DMS79 (cell line): ENCODE data around the gene SFMBT2.
"Not testable (repeated sequence)": the region's sequence is repeated elsewhere in the genome, so short reads cannot be mapped to it uniquely, and the experiment has no call there.

Source experiments
- DNase-seq: peaks from one replicate; lab custom pipeline; 2025; lab: John Stamatoyannopoulos, UW

Gene SFMBT2

DNA sequence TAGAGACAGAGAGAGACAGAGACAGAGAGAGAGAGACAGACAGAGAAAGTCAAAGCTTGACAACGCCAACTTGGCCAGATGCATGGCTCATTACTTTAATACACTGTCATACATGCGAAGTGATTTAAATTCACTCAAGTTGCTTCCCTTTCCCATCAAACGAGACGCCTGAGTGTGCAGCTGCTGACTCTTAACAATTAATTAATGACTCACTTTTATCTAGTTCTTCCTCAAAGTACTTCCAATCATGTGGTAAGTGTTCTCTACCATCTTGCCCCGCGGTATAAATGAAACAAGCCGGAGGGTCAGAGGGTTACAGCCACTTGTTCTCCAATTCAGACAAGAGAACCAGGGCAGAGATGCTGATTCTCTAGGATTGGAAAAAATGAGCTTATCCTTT lies 90.8 kb downstream of the SFMBT2 start:
- no peak for DNase-seq

DNA sequence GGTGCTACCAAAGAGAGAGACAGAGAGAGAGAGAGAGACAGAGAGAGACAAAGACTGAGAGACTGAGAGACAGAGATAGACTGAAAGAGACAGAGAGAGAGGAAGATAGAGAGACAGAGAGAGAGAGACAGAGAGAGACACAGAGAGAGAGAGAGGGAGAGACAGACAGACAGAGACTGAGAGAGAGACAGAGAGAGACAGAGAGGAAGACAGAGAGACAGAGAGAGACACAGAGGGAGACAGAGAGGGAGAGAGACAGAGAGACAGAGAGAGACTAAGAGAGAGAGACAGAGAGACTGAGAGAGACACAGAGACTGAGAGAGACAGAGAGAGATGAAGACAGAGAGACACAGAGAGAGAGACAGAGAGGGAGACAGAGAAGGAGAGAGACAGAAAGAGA lies 91.2 kb downstream of the SFMBT2 start:
- DNase-seq, result no peak

DNA sequence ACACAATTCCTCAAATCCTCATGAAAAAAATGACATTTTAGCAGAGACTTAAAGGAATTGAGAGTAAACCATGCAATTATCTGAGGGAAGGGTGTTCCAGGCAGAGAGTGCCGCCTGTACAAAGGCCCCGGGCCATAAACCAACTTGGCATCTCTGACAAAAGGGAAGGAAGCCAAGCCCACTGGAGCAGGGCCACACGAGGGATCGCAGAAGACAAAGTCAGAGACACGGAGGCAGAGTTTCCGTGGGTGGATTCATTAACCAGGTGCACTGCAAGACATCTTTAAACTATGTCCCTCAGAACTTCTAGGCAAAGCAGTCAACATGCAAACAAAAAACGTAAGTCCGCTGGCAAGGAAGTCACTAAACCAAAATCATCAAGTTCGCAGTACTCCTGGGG lies 92.0 kb downstream of the SFMBT2 start:
- no peak for DNase-seq

DNA sequence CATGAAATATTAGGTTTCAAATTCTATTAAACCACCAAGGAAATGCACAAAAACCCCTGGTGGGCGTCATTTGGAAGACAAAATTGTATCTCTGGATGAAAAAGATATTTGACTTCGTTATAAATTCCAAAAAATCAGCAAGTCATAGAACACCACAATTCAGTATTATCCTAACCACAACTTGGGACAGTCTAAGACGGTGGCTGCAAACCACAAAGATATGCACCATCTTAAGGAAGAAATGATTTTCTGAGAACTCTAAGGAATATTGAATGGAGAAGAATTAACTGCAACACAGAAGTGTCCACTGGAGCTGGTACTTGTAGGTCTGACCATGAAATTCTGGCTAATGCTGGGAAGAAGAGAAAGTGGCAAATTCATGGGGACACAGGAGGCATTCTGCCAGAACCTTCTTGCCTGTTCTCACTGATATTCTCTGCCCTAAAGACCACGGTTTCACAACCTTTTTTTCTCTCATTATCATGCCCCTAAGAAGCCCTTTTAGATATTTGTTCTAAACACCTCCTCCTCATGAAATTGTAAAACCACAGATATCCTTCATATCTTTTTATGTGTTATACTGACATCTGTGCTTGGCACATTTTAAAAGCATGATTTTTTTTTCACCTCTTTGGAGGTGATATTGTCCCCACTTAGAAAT lies 92.9 kb downstream of the SFMBT2 start:
- DNase-seq, result no peak

DNA sequence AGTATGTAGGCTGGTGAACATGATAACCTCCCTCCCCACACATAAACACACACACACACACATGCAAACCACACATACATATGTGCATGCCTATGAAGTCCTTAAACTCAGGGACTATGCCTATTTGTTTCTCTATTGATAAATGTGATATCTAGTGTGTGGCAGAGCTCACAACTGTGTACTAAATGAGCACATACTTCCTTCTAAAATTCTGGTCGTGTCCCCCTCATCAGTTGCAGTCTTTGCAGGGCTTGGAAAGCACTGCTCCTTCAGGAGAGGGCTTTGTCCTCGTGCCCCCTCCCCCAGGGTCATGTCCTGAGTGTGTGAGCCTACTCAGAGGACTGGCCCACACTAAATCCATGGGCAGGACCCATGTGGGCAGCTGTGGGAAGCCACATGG lies 94.0 kb downstream of the SFMBT2 start:
- no peak for DNase-seq

DNA sequence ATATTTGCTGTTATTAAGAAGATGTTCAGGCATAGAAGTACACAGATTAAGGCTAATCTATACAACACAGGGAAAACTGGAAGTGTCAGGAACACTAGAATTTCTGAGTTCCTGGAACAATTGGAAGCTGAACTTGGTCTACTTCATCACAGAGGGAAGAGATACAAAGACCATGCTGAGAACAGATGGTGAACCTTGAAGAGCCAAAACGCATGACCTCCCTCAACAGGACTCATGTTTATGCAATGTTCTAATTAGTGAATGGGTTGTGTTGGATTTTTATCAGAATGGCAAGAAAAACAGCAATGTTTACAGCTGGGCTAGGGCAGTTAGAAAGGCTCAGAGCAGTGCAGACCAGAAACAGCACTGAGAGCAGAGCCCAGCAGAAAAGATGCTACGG lies 94.9 kb downstream of the SFMBT2 start:
- DNase-seq, result no peak

DNA sequence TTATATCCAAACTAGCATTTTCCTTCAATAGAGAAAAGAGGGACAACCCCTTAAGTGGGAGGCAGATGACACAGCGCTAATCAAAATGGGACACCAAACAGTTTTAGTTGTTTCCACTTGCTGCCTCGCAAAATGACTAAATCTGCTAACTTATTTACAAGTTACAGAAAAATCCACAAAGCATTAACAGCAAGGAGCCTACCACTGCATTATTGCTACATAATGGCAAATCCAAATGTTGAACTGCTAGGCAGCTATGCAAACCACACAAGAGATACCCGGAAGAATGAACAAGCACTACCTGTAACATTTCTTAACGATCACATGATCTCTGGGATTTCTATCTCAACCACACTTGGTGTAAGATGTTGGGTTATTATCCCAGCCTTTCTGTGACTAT lies 96.7 kb downstream of the SFMBT2 start:
- no peak for DNase-seq

DNA sequence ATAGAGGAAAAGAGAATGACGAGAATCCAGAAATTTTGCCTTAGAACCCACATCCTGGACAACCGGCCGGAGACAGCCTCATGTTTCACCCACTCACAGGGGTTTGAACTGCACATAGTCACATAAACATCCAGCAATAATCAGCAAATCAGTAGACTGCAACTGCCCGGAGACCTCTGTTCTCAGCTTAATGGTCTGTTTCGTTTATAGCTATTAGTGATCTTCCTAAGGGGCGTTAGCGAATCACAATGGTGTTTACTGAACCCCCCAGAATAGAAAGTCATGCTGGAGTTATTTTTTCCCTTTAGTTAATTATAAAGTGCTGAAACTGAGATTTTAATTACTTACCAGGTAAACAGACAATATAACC lies 98.4 kb downstream of the SFMBT2 start:
- no peak for DNase-seq

DNA sequence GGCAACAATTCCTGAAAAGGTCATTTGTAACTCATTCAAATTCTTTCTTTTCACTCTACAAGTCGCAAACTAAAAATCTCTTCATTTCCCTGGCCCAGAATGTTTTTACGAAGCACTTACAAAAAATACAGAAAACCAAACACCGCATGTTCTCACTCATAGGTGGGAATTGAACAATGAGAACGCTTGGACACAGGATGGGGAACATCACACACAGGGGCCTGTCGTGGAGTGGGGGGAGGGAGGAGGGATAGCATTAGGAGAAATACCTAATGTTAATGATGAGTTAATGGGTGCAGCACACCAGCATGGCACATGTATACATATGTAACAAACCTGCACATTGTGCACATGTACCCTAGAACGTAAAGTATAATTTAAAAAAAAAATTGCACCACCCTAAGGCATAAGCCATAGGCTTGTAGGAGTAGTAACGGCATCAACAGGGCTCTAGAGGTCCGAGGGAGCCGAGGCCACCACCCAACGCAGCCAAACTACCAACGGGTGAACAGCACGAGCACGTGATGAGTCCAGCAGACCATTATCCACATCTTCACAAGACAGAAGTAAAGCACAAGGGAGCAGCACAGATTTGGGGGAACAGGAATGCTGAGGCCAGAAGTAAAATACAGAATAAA lies 98.9 kb downstream of the SFMBT2 start:
- DNase-seq, result not testable (repeated sequence)

DNA sequence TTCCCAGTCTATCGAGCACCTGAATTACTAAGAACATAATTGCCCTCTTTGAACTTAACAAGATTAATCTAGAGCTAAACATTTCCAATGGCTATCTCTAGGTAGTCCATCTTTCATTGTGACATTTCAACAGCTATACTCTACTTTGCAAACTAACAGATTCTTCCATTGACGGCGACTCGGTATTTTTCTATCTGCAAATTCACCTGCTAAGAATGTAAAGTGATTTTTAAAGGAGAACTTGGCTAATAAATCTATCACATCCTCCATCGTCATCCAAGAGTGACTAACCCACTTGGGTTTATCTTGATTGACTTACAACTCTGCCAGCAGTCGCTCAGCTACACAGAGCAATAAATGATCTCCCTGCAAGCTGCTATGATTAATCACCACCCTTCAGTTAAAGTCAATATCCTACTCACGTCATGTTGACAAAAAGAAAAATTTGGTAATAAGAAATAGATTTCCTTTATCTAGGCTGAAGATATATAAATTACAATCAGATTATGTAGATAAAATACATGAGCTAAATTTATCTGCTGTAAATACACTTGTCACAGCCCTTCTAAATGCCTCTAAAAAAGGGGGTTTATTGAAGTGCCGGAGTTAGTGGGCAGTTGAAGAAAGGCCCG lies 99.5 kb downstream of the SFMBT2 start:
- no peak for DNase-seq

DNA sequence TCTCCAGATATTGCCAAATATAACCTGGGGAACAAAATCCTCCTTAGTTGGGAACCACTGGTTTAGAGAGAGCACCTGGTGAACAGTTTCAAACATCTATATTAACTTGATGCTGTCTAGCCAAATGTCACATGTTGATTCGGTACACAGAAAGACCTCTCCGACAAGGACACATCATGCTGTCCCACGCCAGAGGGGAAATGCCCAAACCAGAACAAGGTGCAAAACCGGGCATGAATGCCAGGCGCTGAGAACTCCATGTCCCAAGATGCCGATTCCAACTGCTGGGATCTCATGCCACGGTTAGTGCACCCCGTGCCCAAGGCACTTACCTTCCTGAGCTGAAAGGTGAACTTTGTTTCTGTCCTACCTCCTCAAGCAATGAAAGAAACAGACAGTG lies 100.8 kb downstream of the SFMBT2 start:
- DNase-seq, result no peak

DNA sequence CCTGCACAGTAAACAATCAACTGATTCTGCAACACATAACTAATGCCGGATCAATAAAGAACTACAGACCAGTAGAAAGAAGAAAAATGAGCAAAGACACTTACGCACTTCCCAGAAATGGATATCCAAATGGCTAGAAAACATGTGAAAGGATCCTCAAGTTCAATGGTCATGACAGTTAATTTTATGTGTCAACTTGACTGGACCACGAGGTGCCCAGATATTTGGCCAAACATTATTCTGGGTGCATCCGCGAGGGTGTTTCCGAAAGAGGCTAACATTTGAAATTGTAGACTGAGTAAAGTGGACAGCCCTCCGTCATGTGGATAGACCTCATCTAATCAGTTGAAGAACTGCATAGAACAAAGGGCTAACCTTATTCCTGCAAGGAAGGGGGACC lies 102.0 kb downstream of the SFMBT2 start:
- DNase-seq, result no peak

DNA sequence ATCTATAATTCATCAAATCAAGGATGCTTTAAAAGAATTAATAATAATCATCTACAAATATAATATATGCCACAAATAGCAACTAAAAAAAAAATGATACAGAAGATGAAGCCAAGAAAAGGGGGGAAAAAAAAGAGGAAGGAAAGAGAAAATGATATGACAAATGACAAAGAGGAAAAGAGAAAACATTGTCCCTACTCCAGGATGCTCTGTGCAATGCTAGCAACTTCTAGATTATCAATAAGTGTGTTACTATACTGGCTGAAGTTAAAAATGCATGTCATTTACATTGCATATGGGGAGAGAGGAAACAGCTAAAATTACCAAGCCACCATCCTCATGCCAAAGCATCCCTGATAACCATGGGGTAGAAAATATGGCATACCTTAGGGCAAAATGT lies 104.2 kb downstream of the SFMBT2 start:
- DNase-seq, result no peak

DNA sequence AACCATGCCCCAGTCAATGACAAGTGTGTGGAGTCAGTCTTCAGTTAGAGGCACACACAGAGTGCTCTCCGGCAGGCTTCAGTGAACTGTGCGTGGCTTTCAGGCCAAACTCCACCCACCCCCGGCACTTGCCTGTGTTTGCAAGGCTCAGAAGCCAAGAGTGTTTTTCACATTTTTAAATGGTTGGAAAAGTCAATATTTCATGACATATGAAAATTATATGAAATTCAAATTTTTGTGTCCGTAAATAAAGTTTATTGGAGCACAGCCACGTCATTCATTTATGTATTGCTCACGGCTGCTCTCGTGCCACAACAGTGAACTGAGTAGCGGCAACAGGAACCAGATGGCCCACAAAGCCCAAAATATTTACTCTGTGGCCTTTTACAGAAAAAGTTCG lies 104.7 kb downstream of the SFMBT2 start:
- DNase-seq, result no peak

DNA sequence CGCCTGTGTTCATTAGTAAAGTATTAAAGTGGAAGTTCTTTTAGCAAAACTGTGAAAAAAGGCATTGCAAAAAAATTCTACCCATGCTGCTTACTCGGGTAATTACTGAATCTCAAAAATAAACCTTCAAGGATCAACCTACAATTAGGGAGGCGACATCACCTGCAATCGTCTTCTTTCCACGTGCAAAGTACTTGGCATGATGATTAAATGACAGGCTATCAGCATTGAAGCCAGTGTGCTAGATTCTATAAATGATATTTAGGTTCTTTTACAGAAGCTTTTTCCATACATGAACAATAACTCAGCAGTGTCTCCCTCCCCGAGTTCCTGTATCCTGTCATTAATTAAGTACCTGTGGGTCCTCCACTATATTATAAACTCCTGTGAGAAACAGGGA lies 105.8 kb downstream of the SFMBT2 start:
- no peak for DNase-seq

DNA sequence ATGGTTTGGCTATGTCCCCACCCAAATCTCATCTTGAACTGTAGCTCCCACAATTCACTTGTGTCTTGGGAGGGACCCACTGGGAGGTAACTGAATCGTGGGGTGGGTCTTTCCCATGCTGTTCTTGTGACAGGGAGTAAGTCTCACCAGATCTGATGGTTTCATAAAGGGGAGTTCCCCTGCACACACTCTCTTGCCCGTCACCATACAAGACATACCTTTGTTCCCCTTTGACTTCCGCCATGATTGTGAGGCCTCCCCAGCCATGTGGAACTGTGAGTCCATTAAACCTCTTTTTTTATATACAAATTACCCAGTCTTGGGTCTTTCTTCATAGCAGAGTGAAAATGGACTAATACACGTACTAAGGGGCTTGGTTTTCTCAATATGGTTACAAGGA lies 106.7 kb downstream of the SFMBT2 start:
- DNase-seq, result no peak

DNA sequence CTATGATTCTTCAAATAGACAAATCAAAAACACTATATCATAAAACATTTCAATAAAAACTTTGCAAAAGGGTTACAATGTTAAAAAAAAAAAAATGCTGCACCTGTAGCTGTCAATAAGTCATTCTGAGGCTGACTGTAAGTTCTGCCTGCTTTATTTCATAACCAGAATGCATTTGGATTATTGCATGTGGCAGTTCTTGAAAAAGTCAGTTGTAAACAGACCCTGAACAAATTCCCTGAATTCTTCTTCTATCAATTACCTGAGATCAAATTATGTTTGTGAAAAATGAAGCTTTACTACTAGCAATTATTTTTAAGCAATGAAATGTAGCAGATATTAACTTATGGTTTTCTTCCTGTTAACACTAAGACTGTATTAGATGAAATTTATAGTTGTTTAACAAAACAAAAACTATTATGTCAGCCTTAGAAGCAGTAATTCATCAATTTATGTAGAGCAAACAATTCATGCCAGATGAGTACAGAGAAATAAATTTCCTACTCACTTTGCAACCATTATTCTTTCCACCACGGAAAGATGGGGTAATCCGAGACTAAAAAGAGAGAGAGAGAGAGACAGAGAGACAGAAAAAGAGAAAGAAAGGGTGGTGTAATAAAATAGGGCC lies 107.8 kb downstream of the SFMBT2 start:
- DNase-seq, result no peak

DNA sequence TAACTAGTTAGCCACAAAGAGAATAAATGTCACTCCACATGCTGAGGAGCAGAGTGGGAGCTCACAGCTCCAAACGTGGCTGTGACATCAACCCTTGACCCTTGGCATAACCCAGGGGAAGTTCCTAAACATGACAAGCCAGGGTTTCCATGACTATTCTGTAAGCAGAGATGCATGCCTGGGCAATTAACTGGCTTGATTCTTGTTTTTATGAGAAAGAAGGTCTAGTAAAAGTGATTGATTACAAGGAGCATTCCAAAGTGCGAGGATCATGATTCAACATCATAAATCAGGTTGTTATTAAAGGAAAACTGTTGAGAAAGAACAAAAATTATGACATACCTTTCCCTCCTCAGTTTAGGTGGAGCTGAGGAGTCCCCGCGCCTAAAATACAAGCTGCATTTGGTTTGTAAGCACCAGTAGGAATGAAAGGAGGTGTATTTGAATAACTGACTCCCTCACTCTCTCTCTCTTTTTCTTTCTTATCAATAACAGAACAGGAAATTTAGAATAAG lies 108.4 kb downstream of the SFMBT2 start:
- DNase-seq, result no peak

DNA sequence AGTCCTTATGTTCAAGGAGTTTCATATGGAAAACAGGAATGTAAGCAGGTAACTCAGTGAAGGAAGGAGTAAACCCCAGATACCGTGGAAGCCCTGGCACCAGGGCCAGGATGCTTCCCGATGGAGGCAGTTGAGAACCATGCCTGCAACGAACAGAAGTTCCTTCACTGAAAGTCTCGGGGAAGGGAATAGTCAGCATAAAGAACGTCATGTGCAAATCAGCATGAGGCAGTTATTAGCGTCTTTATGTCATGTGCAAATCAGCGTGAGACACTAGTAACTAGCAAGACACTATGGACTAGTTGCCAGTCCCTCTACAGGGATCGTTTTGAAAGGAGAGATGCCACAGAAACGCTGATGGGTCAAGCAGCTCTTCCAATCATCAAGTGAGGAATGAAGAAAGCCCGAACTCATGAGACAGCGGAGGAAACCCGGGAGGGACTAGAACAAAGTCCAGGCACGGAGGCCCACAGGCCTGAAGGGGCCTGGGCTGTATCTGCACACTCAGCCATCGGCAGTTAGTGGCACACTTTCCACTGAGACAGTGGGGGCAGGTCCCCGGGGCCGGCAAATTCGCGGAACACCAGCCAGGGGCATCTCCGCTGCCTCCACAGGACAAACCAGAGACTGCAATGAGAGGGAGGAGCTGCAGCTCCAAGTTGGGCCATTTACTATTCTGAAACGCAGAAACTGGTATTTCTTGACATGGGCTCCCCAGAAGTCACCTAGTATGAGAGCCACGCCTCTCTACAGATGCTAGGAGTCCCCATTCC lies 109.6 kb downstream of the SFMBT2 start:
- no peak for DNase-seq

DNA sequence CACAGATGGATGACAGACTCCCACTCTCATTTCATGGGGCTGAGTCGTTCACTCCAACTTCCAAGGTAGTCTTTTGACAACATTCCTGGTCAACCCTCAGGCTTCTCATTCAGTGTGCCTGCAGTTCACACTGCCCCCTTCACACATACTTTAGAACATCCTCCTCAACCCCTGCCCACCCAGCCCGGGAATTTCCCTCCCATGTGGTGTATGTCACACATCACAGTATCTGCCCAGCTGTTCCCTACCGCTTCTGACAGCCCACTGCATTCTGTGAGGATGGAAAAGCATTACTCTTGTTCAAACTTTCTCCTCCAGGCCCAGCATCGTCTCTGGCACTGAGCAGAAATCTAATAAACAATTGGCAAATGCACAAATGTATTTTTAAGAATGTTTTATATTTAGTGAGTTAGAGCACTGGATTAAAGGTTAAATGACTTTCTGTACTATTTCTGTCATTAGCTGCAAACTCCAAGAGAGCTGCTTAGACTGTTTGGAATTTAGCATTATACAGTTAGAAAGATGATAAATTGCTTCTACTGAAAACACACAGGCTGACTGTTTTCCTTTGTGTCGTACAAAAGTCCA lies 110.4 kb downstream of the SFMBT2 start:
- DNase-seq, result no peak

DNA sequence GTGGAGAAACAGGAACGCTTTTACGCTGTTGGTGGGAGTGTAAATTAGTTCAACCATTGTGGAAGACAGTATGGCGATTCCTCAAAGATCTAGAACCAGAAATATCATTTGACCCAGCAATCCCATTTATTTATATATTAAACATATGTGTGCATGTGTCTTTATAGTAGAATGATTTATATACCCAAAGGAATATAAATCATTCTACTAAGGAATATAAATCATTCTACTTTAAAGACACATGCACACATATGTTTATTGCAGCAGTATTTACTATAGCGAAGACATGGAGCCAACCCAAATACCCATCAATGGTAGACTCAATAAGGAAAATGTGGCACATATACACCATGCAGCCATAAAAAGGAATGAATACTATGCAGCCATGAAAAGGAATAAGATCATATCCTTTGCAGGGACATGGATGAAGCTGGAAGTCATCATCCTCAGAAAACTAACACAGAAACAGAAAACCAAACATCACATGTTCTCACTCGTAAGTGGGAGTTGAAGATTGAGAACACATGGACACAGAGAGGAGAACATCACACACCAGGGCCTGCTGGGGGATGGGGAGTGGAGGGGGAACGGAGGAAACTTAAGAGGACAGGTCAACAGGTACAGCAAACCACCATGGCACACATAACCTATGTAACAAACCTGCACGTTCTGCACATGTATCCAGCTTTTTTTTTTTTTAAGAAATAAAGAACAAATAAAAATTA lies 111.1 kb downstream of the SFMBT2 start:
- DNase-seq, result not testable (repeated sequence)
